ENCODE measurements around the gene ZSWIM9. TPM values are rescaled to one million over a fixed set of nuclear protein-coding genes. Genes with fewer than 3 reads are reported as not detected.

ZSWIM9 gene
- total and polyA plus RNA-seq, 12 donors = 3.8 to 8.5 (median 6.5) TPM

DNA sequence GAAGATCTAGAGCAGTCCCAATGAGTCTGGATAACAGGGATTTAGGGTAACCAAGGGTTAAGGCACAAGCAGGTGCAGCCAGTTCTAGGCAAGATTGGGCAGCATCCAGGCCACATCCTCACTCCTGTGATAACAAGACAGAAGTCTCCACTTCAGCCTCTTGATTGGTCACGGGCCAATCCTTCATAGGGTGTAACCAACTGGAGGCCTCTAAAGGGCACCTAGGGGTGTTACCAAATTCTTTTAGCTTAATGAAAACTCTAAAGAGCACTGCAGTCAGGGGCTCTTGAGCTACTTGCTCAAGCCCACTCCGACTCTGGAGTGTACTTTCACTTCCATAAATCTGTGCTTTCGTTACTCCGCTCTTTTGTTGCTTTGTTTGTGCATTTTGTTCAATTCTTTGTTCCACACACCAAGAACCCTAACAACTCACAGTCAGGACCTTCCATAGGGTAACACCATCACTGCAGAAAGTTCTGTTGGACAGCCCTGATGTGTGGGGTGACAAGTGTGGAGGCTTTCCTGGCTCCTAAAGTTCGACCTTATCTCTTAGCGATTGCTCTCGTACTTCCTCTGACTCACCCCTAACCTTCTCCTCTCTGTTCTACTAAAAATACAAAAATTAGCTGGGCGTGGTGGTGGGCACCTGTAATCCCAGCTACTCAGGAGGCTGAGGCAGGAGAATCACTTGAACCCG is 36.1 kb downstream of the ZSWIM9 start:
- Histone ChIP-seq H3K27me3 (no peaks in the 10 kb centered on the region), H3K36me3 (peaks cover 0 to 26% (median 4%) of the 10 kb centered on the region in 9 donors), H3K4me1 (peaks cover 0 to 32% (median 15%) of the 10 kb centered on the region in 9 donors), H3K4me3 (no peak overlapping the region), H3K9me3 (no peaks in the 10 kb centered on the region), H3K27ac (peak overlapping the region in 3 of 10 donors; percentile 4 to 24 (median 15))
- DNase-seq = no peak
- intact Hi-C loops (cut with DNase I) = loop anchor here in 3 of 10 donors (5.0 to 10.0 kb wide), 2 partner anchors 46 to 48 kb away; partner anchors contain the start of gene CARD8 (in 2 of the 3)
- ATAC-seq = no peak
- 64 to 70% methylated on average over 9 of the region's 9 CpGs for WGBS, 2 donors
- TF ChIP-seq, protein P1, sequence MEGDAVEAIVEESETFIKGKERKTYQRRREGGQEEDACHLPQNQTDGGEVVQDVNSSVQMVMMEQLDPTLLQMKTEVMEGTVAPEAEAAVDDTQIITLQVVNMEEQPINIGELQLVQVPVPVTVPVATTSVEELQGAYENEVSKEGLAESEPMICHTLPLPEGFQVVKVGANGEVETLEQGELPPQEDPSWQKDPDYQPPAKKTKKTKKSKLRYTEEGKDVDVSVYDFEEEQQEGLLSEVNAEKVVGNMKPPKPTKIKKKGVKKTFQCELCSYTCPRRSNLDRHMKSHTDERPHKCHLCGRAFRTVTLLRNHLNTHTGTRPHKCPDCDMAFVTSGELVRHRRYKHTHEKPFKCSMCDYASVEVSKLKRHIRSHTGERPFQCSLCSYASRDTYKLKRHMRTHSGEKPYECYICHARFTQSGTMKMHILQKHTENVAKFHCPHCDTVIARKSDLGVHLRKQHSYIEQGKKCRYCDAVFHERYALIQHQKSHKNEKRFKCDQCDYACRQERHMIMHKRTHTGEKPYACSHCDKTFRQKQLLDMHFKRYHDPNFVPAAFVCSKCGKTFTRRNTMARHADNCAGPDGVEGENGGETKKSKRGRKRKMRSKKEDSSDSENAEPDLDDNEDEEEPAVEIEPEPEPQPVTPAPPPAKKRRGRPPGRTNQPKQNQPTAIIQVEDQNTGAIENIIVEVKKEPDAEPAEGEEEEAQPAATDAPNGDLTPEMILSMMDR (IDR thresholded peaks at IDR 0.05) = no peak

DNA sequence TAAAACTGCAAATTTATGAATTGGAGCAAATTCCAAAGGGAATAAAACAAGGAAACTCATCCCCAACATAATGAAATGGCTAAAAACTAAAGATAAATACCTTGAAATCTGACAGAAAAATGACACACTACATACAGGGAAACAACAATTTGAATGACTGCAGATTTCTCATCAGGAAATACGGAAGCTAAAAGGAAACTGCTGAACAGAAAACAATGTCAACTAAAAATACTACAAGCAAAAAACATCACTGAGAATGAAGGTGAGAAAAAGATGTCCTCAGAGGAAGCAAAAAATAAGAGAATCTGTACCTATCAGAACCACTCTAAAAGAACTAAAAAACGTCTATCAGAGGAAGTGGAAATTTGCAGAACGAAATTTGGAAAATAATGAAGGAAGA is 39.5 kb downstream of the ZSWIM9 start:
- WGBS, 2 donors = 69 to 70% methylated on average over 3 of the region's 3 CpGs
- no peaks in the 10 kb centered on the region for H3K9me3 ChIP-seq
- peak in 1 of 8 donors; percentile 35 for ATAC-seq

DNA sequence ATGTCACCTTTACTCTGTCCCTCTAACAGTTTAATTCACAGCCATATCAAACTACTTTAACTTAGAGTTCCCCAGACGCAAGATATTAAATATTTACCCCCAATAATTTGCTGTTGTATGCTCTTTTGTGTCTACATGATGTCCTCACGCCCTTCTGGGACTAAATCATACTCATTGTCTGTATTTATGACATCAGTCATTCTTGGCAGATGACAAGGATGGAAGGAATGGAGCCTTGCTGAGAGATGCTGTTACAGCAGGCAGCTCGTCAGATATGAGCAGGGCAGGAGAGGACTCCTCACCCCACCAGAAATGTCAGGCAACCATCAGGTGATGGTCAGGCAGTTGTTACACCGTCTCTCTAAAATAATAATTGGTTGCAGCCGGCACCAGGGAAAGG is 43.5 kb downstream of the ZSWIM9 start:
- WGBS, 2 donors = 88 to 90% methylated on average over 5 of the region's 5 CpGs
- Histone ChIP-seq H3K9me3 (no peaks in the 10 kb centered on the region), H3K36me3 (peaks cover 0 to 90% (median 33%) of the 10 kb centered on the region in 9 donors), H3K4me3 (no peak overlapping the region), H3K27me3 (no peaks in the 10 kb centered on the region), H3K4me1 (peaks cover 0 to 8% (median 0%) of the 10 kb centered on the region in 9 donors), H3K27ac (no peak overlapping the region)
- TF ChIP-seq, protein P1 (IDR thresholded peaks at IDR 0.05) = no peak
- DNase-seq (no peak), ATAC-seq (no peak)
- intact Hi-C loops (cut with DNase I) = loop anchor here in 1 of 10 donors (5.0 kb wide), 1 partner anchor 33 kb away; no protein-coding TSS in a partner anchor

More for the DNA sequence above, 39.5 kb downstream of the ZSWIM9 start:
- no peaks in the 10 kb centered on the region for H3K27me3 ChIP-seq
- no peak overlapping the region for H3K4me3 ChIP-seq
- H3K36me3 ChIP-seq = peaks cover 0 to 61% (median 9%) of the 10 kb centered on the region in 9 donors
- H3K4me1 ChIP-seq = peaks cover 0 to 18% (median 9%) of the 10 kb centered on the region in 9 donors
- no peak for DNase-seq
- intact Hi-C loops (cut with DNase I) = loop anchor here in 1 of 10 donors (5.0 kb wide), 1 partner anchor 37 kb away; no protein-coding TSS in a partner anchor
- TF ChIP-seq, protein P1 (IDR thresholded peaks at IDR 0.05) = no peak
- peak overlapping the region in 4 of 10 donors; percentile 7 to 54 (median 31) for H3K27ac ChIP-seq

DNA sequence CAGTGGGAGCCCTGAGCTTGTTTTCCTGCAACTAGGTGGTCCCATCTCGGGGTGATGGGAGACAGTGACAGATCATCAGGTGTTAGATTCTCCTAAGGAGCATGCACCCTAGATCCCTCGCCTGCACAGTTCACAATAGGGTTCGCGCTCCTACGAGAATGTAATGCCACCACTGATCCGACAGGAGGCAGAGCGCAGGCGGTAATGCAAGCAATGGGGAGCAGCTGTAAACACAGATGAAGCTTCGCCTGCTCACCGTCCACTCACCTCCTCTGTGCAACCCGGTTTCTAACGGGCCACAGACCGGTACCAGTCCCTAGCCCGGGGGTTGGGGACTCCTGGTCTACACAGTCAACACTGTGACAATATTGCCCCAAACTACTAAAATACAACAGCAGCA is 46.5 kb downstream of the ZSWIM9 start:
- H3K36me3 ChIP-seq = peaks cover 0 to 100% (median 26%) of the 10 kb centered on the region in 9 donors
- intact Hi-C loops (cut with DNase I) = no loop called here
- H3K27ac ChIP-seq = no peak overlapping the region
- no peak for ATAC-seq
- no peak overlapping the region for H3K4me3 ChIP-seq
- WGBS, 2 donors = 83 to 91% methylated on average over 14 of the region's 14 CpGs
- no peaks in the 10 kb centered on the region for H3K9me3 ChIP-seq
- H3K4me1 ChIP-seq = no peaks in the 10 kb centered on the region
- TF ChIP-seq, protein P1 (IDR thresholded peaks at IDR 0.05) = no peak
- H3K27me3 ChIP-seq = no peaks in the 10 kb centered on the region
- no peak for DNase-seq

All from heart right ventricle (tissue), 16 donors.